Measurements from ENCODE around the gene GRIA4.
"Not testable (repeated sequence)": the region's sequence is repeated elsewhere in the genome, so short reads cannot be mapped to it uniquely, and the experiment has no call there.

Gene GRIA4

GRCh38 chr11:105979997-105980703 lies 370.3 kb downstream of the GRIA4 start:
- no peak overlapping the region for H3K4me3 ChIP-seq (ENCODE audit: low read depth, low read length)

GRCh38 chr11:105986554-105986953 lies 376.7 kb downstream of the GRIA4 start:
- no peak overlapping the region for H3K4me3 ChIP-seq (ENCODE audit: low read depth, low read length)

- H3K4me3 ChIP-seq (ENCODE audit: low read depth, low read length), result no peak overlapping the region
Observed at GRCh38 chr11:105988197-105988596, 378.3 kb downstream of the GRIA4 start.

- H3K4me3 ChIP-seq (ENCODE audit: low read depth, low read length), result no peak overlapping the region
Observed at GRCh38 chr11:105989124-105989523, 379.3 kb downstream of the GRIA4 start.

- H3K4me3 ChIP-seq (ENCODE audit: low read depth, low read length), result no peak overlapping the region
Observed at GRCh38 chr11:105991888-105992287, 382.0 kb downstream of the GRIA4 start.

- no peak overlapping the region for H3K4me3 ChIP-seq (ENCODE audit: low read depth, low read length)
Observed at GRCh38 chr11:106001304-106002012, 391.6 kb downstream of the GRIA4 start.

- not testable (repeated sequence) for H3K4me3 ChIP-seq (ENCODE audit: low read depth, low read length)
Observed at GRCh38 chr11:106003094-106003493, 393.2 kb downstream of the GRIA4 start.

GRCh38 chr11:106011481-106011880 lies 401.6 kb downstream of the GRIA4 start:
- H3K4me3 ChIP-seq (ENCODE audit: low read depth, low read length), result no peak overlapping the region

GRCh38 chr11:106012744-106013143 lies 402.9 kb downstream of the GRIA4 start:
- no peak overlapping the region for H3K4me3 ChIP-seq (ENCODE audit: low read depth, low read length)

- no peak overlapping the region for H3K4me3 ChIP-seq (ENCODE audit: low read depth, low read length)
Observed at GRCh38 chr11:106014035-106014434, 404.2 kb downstream of the GRIA4 start.

- no peak overlapping the region for H3K4me3 ChIP-seq (ENCODE audit: low read depth, low read length)
Observed at GRCh38 chr11:106014620-106015019, 404.7 kb downstream of the GRIA4 start.

GRCh38 chr11:106015066-106015465 lies 405.2 kb downstream of the GRIA4 start:
- H3K4me3 ChIP-seq (ENCODE audit: low read depth, low read length), result no peak overlapping the region

- no peak overlapping the region for H3K4me3 ChIP-seq (ENCODE audit: low read depth, low read length)
Observed at GRCh38 chr11:106017093-106017492, 407.2 kb downstream of the GRIA4 start.

GRCh38 chr11:106021181-106021966 lies 411.5 kb downstream of the GRIA4 start:
- H3K4me3 ChIP-seq (ENCODE audit: low read depth, low read length), result peak overlapping the region; percentile 92

- H3K4me3 ChIP-seq (ENCODE audit: low read depth, low read length), result peak within 1 kb of the TSS; percentile 92
Observed at GRCh38 chr11:106021967-106022794, 412.3 kb downstream of the GRIA4 start, which contains the start of gene MSANTD4. Gene MSANTD4 (minus strand): TSS chr11:106022240. CDS start chr11:106010917, 11,323 bp downstream.

- peak overlapping the region; percentile 38 for H3K4me3 ChIP-seq (ENCODE audit: low read depth, low read length)
Observed at GRCh38 chr11:106022795-106023275, 413.0 kb downstream of the GRIA4 start.

GRCh38 chr11:106030609-106031008 lies 420.7 kb downstream of the GRIA4 start:
- no peak overlapping the region for H3K4me3 ChIP-seq (ENCODE audit: low read depth, low read length)

- no peak overlapping the region for H3K4me3 ChIP-seq (ENCODE audit: low read depth, low read length)
Observed at GRCh38 chr11:106031202-106031810, 421.4 kb downstream of the GRIA4 start.
